ENCODE results near the gene PACRG. TPM values are rescaled to one million over a fixed set of nuclear protein-coding genes. Genes with fewer than 3 reads are reported as not detected.
"Not testable (repeated sequence)": the region's sequence is repeated elsewhere in the genome, so short reads cannot be mapped to it uniquely, and the experiment has no call there.

PACRG gene
- total RNA-seq = 10 to 100 TPM in 1 of 5 donors, 1 to 10 TPM in 2, not detected in 2; 3.5 to 28.6 (median 3.7) TPM
- 1 to 10 TPM; 1.8 to 2.9 (median 2.5) TPM for polyA plus RNA-seq
- long read RNA-seq, donor 1, partial matches to known transcripts = 0 of 1 reads
- long read RNA-seq, donor 1, other reads (novel, unspliced or antisense) = 0 of 1 reads
- long read RNA-seq, donor 2 = 0 reads
- long read RNA-seq, donor 3, partial matches to known transcripts = 0 of 1 reads
- long read RNA-seq, donor 3, other reads (novel, unspliced or antisense) = 0 of 1 reads
- long read RNA-seq, donor 4 = 0 reads
- long read RNA-seq, donor 5 = 0 reads
- long read RNA-seq, donor 6, partial matches to known transcripts = 0 of 4 reads
- long read RNA-seq, donor 6, other reads (novel, unspliced or antisense) = 0 of 4 reads
- long read RNA-seq, donor 7, partial matches to known transcripts = 0 of 4 reads
- long read RNA-seq, donor 7, other reads (novel, unspliced or antisense) = 0 of 4 reads
- long read RNA-seq, donor 8 = 0 reads
- long read RNA-seq, donor 9, partial matches to known transcripts = 0 of 1 reads
- long read RNA-seq, donor 9, other reads (novel, unspliced or antisense) = 0 of 1 reads
- long read RNA-seq, donor 10 = 0 reads

- intact Hi-C loops (cut with DNase I; ENCODE audit: low total_unique reads) = no loop called here
- 1 to 2% (median 1%) methylated on average over 48 to 84 of the region's 84 CpGs for WGBS, 5 donors
- Histone ChIP-seq H3K4me3 (peak within 1 kb of the TSS; percentile 81 to 91 (median 88)), H3K27me3 (no peaks in the 10 kb centered on the region), H3K36me3 (no peaks in the 10 kb centered on the region), H3K27ac (peak within 1 kb of the TSS; percentile 82 to 98 (median 90)), H3K4me1 (peaks cover 6 to 29% (median 14%) of the 10 kb centered on the region in 4 donors), H3K9me3 (no peaks in the 10 kb centered on the region)
- TF ChIP-seq POLR2A (IDR thresholded peaks at IDR 0.05) (peak in 1 of 4 donors; percentile 72), EP300 (IDR thresholded peaks at IDR 0.05) (peak; percentile 43), POLR2AphosphoS5 (IDR thresholded peaks at IDR 0.05) (peak; percentile 62 to 92 (median 92))
- TF ChIP-seq, protein P1, sequence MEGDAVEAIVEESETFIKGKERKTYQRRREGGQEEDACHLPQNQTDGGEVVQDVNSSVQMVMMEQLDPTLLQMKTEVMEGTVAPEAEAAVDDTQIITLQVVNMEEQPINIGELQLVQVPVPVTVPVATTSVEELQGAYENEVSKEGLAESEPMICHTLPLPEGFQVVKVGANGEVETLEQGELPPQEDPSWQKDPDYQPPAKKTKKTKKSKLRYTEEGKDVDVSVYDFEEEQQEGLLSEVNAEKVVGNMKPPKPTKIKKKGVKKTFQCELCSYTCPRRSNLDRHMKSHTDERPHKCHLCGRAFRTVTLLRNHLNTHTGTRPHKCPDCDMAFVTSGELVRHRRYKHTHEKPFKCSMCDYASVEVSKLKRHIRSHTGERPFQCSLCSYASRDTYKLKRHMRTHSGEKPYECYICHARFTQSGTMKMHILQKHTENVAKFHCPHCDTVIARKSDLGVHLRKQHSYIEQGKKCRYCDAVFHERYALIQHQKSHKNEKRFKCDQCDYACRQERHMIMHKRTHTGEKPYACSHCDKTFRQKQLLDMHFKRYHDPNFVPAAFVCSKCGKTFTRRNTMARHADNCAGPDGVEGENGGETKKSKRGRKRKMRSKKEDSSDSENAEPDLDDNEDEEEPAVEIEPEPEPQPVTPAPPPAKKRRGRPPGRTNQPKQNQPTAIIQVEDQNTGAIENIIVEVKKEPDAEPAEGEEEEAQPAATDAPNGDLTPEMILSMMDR (IDR thresholded peaks at IDR 0.05) = no peak
- peak; percentile 99 to 100 for DNase-seq
Measured at GRCh38 chr6:162727322-162728182, at the start of gene PACRG, which contains the start of gene PRKN. TSS of gene PACRG (plus strand) at chr6:162727974. TSS of gene PRKN (minus strand) at chr6:162727766.

GRCh38 chr6:162678896-162679295 is 48.9 kb upstream of the PACRG start:
- H3K9me3 ChIP-seq; H3K4me3 ChIP-seq; DNase-seq; H3K27me3 ChIP-seq; H3K36me3 ChIP-seq; intact Hi-C loops (cut with DNase I; ENCODE audit: low total_unique reads); H3K4me1 ChIP-seq; H3K27ac ChIP-seq: not testable (repeated sequence)
- WGBS, 5 donors = 86 to 94% (median 89%) methylated on average over 7 of the region's 7 CpGs

- intact Hi-C loops (cut with DNase I; ENCODE audit: low total_unique reads) = no loop called here
- no peaks in the 10 kb centered on the region for H3K9me3 ChIP-seq
- no peaks in the 10 kb centered on the region for H3K36me3 ChIP-seq
- no peak overlapping the region for H3K4me3 ChIP-seq
- H3K4me1 ChIP-seq = peaks cover 0 to 5% (median 4%) of the 10 kb centered on the region in 4 donors
- TF ChIP-seq POLR2A (IDR thresholded peaks at IDR 0.05) (no peak), POLR2AphosphoS5 (IDR thresholded peaks at IDR 0.05) (no peak), EP300 (IDR thresholded peaks at IDR 0.05) (no peak)
- TF ChIP-seq, protein P1 (IDR thresholded peaks at IDR 0.05) = no peak
- no peak overlapping the region for H3K27ac ChIP-seq
- no peaks in the 10 kb centered on the region for H3K27me3 ChIP-seq
- WGBS, 5 donors = 91 to 100% (median 93%) methylated on average over 1 of the region's 1 CpG
- DNase-seq = no peak
Measured at GRCh38 chr6:162679681-162680080, 48.1 kb upstream of the PACRG start.

- Histone ChIP-seq H3K27me3 (no peaks in the 10 kb centered on the region), H3K9me3 (no peaks in the 10 kb centered on the region), H3K4me1 (peaks cover 0 to 5% (median 4%) of the 10 kb centered on the region in 4 donors), H3K4me3 (no peak overlapping the region), H3K27ac (no peak overlapping the region), H3K36me3 (no peaks in the 10 kb centered on the region)
- intact Hi-C loops (cut with DNase I; ENCODE audit: low total_unique reads) = no loop called here
- DNase-seq = no peak
- TF ChIP-seq EP300 (IDR thresholded peaks at IDR 0.05) = no peak
- no peak for TF ChIP-seq POLR2AphosphoS5 (IDR thresholded peaks at IDR 0.05)
- no peak for TF ChIP-seq POLR2A (IDR thresholded peaks at IDR 0.05)
- TF ChIP-seq, protein P1 (IDR thresholded peaks at IDR 0.05) = no peak
Measured at GRCh38 chr6:162680367-162680766, 47.4 kb upstream of the PACRG start.

Measured in stomach (tissue), 19 donors.